Upper lobe of right lung (tissue), 1 donor: ENCODE data around the gene BAIAP2L1. TPM values are rescaled to one million over a fixed set of nuclear protein-coding genes. Genes with fewer than 3 reads are reported as not detected.

Experiments
- ATAC-seq: fragments of 200-7000 bp; cut with Tn5 transposase; one replicate; pipeline ENCODE4 v1.9.1; 2020; ENCODE audit warnings: mild to moderate bottlenecking, moderate library complexity
- DNase-seq: peaks from one replicate; pipeline ENCODE4 v3.0.0-alpha.2; 2020
- H3K27ac ChIP-seq: fragments of 200-600 bp; one replicate; pipeline ENCODE4 v1.8.0; 2022
- H3K27me3 ChIP-seq: fragments of 200-600 bp; one replicate; pipeline ENCODE4 v1.8.0; 2022; ENCODE audit warnings: mild to moderate bottlenecking
- H3K36me3 ChIP-seq: fragments of 200-600 bp; one replicate; pipeline ENCODE4 v1.8.0; 2022
- H3K4me1 ChIP-seq: fragments of 200-600 bp; one replicate; pipeline ENCODE4 v1.8.0; 2022
- H3K4me3 ChIP-seq: fragments of 200-600 bp; one replicate; pipeline ENCODE4 v1.8.0; 2022; ENCODE audit warnings: mild to moderate bottlenecking
- H3K9me3 ChIP-seq: fragments of 200-600 bp; one replicate; pipeline ENCODE4 v1.8.0; 2022
- intact Hi-C: fragments of 100-400 bp; cut with DNase I; formaldehyde crosslinking; loops from one replicate; pipeline ENCODE4 v1.11.0; 2022
- total RNA-seq: library from RNA; stranded (reverse); fragmentation: NEBNext Ultra II Directional; extraction: Animal tissue kit (Norgen Biotek cat#: 25700); gene quantifications from one replicate; pipeline ENCODE4 v1.2.1, GENCODE V29; 2021
- TF ChIP-seq, protein P1 (sequence below): fragments of 200-600 bp; IDR thresholded peaks from one replicate; pipeline ENCODE4 v1.8.0; 2022; ENCODE audit warnings: antibody characterized with exemption
- donor health status: DM: no; HTN: yes; CAD: no; lungs with severe emphysema.

The BAIAP2L1 gene
- total RNA-seq, 1 donor from 2014 or later, result 22.9 TPM

DNA sequence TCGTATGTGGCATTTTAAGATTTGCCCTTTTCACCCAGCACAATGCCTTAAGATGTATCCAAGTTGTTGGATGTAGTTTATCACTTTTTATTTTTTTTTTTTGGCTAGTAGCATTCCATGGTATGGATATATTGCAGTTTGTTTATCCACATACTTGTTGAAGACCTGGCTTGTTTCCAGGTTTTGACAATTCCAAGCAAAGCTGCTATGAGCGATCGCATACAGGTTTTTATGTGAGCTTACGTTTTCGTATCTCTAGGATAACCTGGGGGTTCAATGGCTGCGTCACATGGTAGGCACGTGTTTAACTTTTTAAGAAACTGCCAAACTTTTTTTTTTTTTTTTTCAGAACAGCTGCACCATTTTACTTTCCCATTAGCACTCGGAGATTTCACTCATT, 32.2 kb downstream of the BAIAP2L1 start:
- DNase-seq, result no peak
- Histone ChIP-seq H3K9me3 (no peaks in the 10 kb centered on the region), H3K4me3 (no peak overlapping the region), H3K36me3 (no peaks in the 10 kb centered on the region), H3K27ac (no peak overlapping the region), H3K27me3 (no peaks in the 10 kb centered on the region), H3K4me1 (no peaks in the 10 kb centered on the region)
- no peak for ATAC-seq
- TF ChIP-seq, protein P1, sequence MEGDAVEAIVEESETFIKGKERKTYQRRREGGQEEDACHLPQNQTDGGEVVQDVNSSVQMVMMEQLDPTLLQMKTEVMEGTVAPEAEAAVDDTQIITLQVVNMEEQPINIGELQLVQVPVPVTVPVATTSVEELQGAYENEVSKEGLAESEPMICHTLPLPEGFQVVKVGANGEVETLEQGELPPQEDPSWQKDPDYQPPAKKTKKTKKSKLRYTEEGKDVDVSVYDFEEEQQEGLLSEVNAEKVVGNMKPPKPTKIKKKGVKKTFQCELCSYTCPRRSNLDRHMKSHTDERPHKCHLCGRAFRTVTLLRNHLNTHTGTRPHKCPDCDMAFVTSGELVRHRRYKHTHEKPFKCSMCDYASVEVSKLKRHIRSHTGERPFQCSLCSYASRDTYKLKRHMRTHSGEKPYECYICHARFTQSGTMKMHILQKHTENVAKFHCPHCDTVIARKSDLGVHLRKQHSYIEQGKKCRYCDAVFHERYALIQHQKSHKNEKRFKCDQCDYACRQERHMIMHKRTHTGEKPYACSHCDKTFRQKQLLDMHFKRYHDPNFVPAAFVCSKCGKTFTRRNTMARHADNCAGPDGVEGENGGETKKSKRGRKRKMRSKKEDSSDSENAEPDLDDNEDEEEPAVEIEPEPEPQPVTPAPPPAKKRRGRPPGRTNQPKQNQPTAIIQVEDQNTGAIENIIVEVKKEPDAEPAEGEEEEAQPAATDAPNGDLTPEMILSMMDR, result no peak
- intact Hi-C loops, result no loop called here

DNA sequence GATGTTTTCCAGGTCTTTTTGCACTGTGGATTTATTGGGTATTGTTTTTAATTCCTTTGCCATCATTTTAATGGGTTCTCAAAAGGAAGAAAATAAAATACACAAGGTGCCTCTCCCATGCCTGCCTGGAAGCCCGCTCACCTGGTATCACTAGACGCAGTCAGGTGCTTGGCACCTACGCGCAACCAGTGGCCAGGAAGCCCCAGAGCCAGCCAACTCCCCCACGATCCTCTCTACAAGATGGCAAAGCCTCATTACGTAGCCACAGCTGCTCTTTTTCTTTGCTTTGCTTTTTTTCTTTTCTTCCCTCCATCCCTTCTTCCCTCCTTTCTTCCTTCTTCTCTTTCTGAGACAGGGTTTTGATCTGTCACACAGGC, 34.3 kb downstream of the BAIAP2L1 start:
- H3K27ac ChIP-seq, result no peak overlapping the region

DNA sequence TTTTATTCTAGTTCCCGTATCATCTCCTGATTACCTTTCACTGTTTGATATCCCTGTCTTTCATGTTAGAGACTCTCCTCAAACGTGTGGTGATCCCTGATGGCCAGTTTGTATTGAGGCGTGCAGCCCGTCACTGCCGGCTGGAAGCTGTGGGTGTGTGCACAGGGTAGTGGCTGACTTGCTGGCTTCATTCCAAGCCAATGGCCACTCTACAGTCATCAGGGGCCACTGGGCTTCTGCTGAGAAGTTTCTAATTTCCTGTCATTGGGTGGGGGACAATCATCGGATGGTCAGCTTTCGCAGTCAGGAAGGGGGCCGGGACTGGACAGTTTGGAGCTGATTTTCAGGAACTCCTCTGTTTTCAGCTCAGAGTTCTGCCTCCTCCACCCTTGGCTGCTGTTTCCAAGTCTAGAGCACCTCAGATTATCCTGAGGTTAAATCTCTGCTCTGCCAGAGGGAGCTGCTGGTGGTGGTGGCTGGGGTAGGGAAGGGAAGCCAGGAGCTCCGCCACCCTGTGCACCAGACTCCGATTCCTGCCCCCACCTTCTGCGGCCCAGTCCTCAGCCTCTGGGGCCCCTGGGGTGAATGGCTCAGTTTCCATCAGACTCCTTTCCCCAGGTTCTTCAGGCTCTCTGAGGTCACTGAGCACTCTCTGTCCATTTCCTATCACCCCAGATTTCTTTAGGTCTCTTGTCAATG, 34.9 kb downstream of the BAIAP2L1 start:
- ATAC-seq (peak; percentile 73), DNase-seq (no peak)
- intact Hi-C loops, result no loop called here
- Histone ChIP-seq H3K36me3 (no peaks in the 10 kb centered on the region), H3K4me3 (no peak overlapping the region), H3K27me3 (no peaks in the 10 kb centered on the region), H3K4me1 (no peaks in the 10 kb centered on the region), H3K9me3 (no peaks in the 10 kb centered on the region), H3K27ac (no peak overlapping the region)
- TF ChIP-seq, protein P1, result no peak

More for the DNA sequence above, 34.3 kb downstream of the BAIAP2L1 start:
- Histone ChIP-seq H3K27me3 (no peaks in the 10 kb centered on the region), H3K4me3 (no peak overlapping the region), H3K9me3 (no peaks in the 10 kb centered on the region), H3K36me3 (no peaks in the 10 kb centered on the region), H3K4me1 (no peaks in the 10 kb centered on the region)
- TF ChIP-seq, protein P1, result no peak
- intact Hi-C loops, result no loop called here
- ATAC-seq, result no peak
- no peak for DNase-seq

DNA sequence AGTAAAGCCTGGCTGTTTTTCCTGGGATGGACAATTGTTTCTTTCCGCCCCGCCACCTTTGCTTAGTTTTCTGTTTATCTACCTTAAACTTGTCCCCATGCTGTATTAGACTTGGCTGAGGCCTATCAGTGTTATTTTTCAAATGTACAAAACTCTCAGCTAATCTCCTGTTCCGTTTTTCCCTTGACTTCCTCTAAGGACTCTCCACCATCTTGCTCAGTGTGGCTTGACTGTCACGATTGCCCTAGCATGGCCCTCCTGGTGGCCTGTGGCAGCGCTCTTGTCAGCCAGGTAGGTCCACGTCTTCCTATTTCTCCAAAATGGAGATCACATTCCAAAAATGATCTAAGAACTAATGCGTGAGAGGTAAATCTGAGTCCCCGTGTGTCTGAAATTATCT, 36.7 kb downstream of the BAIAP2L1 start:
- DNase-seq (no peak), ATAC-seq (no peak)
- H3K36me3 ChIP-seq, result no peaks in the 10 kb centered on the region
- H3K27ac ChIP-seq, result no peak overlapping the region
- no peaks in the 10 kb centered on the region for H3K27me3 ChIP-seq
- TF ChIP-seq, protein P1, result no peak
- H3K4me3 ChIP-seq, result no peak overlapping the region
- intact Hi-C loops, result no loop called here
- peaks cover 7% of the 10 kb centered on the region for H3K4me1 ChIP-seq
- no peaks in the 10 kb centered on the region for H3K9me3 ChIP-seq

DNA sequence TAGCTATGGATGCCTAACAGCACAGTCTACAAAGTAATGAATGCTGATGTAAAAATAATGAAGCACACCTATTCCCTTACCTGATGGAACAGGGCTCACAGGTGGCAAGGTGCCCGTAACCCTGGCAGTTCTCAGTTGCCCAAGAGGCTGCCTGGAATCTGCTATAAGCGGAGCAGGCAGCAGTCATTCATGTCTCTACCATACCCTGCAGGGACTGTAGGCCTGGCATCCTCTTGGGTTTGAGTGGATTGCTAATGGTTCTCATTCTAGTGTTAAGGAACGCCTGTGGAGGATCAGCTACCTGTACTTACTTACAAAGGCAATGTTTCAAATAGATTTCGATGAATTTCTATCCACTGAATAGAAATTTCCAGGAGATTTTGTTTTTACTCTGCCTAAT, 38.4 kb downstream of the BAIAP2L1 start:
- Histone ChIP-seq H3K27ac (no peak overlapping the region), H3K4me3 (no peak overlapping the region), H3K9me3 (no peaks in the 10 kb centered on the region), H3K36me3 (no peaks in the 10 kb centered on the region), H3K4me1 (peaks cover 7% of the 10 kb centered on the region), H3K27me3 (no peaks in the 10 kb centered on the region)
- DNase-seq, result peak; percentile 75
- intact Hi-C loops, result no loop called here
- TF ChIP-seq, protein P1, result no peak
- ATAC-seq, result peak; percentile 49
